Endothelial cell of umbilical vein (primary cell): ENCODE measurements around the gene KTN1. TPM values are rescaled to one million over a fixed set of nuclear protein-coding genes. Genes with fewer than 3 reads are reported as not detected.

Source experiments
- BruUV-seq: library from RNA; stranded (reverse); fragments of 400-500 nt; replicated peaks from 2 replicates; lab custom pipeline; 2021; lab: Mats Ljungman, UMichigan
- CTCF ChIA-PET: fragments of 300-600, 350-600 bp; sonication (Branson Sonifier 250); formaldehyde crosslinking; loops from one replicate; lab custom pipeline; 2021; ENCODE audit warnings: antibody characterized with exemption, inconsistent platforms; lab: Charles Lee
- POLR2A ChIA-PET: fragments of 300-600, 350-600 bp; sonication (Branson Sonifier 250); formaldehyde crosslinking; loops from one replicate; lab custom pipeline; 2021; ENCODE audit warnings: antibody characterized with exemption, inconsistent platforms; lab: Charles Lee
- DNase-seq: peaks from one replicate; pipeline ENCODE4 v3.0.0-alpha.2; 2011; ENCODE audit warnings: low read depth, low spot score
- FAIRE-seq: peaks from 2 replicates; lab custom pipeline; 2011; peaks lifted over from hg19 to GRCh38; lab: Jason Lieb, UNC
- H2AFZ ChIP-seq: 2 replicates; pipeline ENCODE4 v1.6.0; 2012; ENCODE audit warnings: low read depth, low read length, control low read depth, inconsistent platforms
- H3K27ac ChIP-seq: 2 replicates; pipeline ENCODE4 v1.5.1; 2011; ENCODE audit warnings: low read depth, mild to moderate bottlenecking, control low read depth, low read length, moderate library complexity; ENCODE audit not compliant: insufficient read depth
- H3K27me3 ChIP-seq, 2 experiments: 2 replicates each; pipeline versions ENCODE4 v1.6.0 to v1.6.1; 2011; ENCODE audit warnings: low read length in 2 of 2, mixed read lengths in 1 of 2; ENCODE audit not compliant: control insufficient read depth in 2 of 2, insufficient read depth in 2 of 2
- H3K36me3 ChIP-seq, 2 experiments: 2 replicates in 1 of 2; 3 replicates in 1 of 2; pipeline ENCODE4 v1.5.1; 2011; ENCODE audit warnings: low read length in 2 of 2, mild to moderate bottlenecking in 1 of 2, moderate library complexity in 1 of 2; ENCODE audit not compliant: control insufficient read depth in 2 of 2, insufficient read depth in 2 of 2; ENCODE audit errors: extremely low read depth in 1 of 2
- H3K4me1 ChIP-seq: 3 replicates; pipeline ENCODE4 v1.5.1; 2011; ENCODE audit warnings: mild to moderate bottlenecking, low read length; ENCODE audit not compliant: control insufficient read depth, insufficient read depth; ENCODE audit errors: extremely low read depth
- H3K4me2 ChIP-seq: 2 replicates; pipeline ENCODE4 v1.6.1; 2011; ENCODE audit warnings: low read length, control low read depth, mixed read lengths; ENCODE audit not compliant: insufficient read depth
- H3K4me3 ChIP-seq, 3 experiments: fragments of 200-600 bp in 1 of 3; sonication (generic), shearing (Covaris generic) in 1 of 3; replicated peaks in 1 of 3; 2 replicates each; pipeline ENCODE4 v1.5.1; 2011 to 2016; ENCODE audit warnings: control low read depth in 3 of 3, low read length in 3 of 3, mild to moderate bottlenecking in 2 of 3, inconsistent platforms in 1 of 3, low read depth in 1 of 3, moderate library complexity in 1 of 3; ENCODE audit not compliant: insufficient read depth in 1 of 3
- H3K79me2 ChIP-seq: 2 replicates; pipeline ENCODE4 v1.6.0; 2012; ENCODE audit warnings: low read length, inconsistent platforms; ENCODE audit not compliant: control insufficient read depth, insufficient read depth
- H3K9ac ChIP-seq: replicated peaks from 2 replicates; pipeline ENCODE3; 2011; ENCODE audit warnings: low read length, control low read depth; ENCODE audit not compliant: insufficient read depth; ENCODE audit errors: extremely low read depth
- H3K9me1 ChIP-seq: replicated peaks from 3 replicates; pipeline ENCODE4 v1.6.0; 2011; ENCODE audit warnings: mild to moderate bottlenecking, low read length; ENCODE audit not compliant: control insufficient read depth, insufficient read depth; ENCODE audit errors: extremely low read depth
- H3K9me3 ChIP-seq: replicated peaks from 2 replicates; pipeline ENCODE4 v1.5.1; 2012; ENCODE audit warnings: low read length, inconsistent platforms; ENCODE audit not compliant: control insufficient read depth, insufficient read depth
- H4K20me1 ChIP-seq: replicated peaks from 2 replicates; pipeline ENCODE3; 2011; ENCODE audit warnings: mild to moderate bottlenecking, low read length; ENCODE audit not compliant: control insufficient read depth, insufficient read depth; ENCODE audit errors: extremely low read depth
- EZH2 ChIP-seq: IDR thresholded peaks from 2 replicates; pipeline ENCODE4 v1.6.1; 2012; ENCODE audit warnings: borderline replicate concordance, low read depth, mild to moderate bottlenecking, moderate library complexity, low read length, inconsistent platforms; ENCODE audit not compliant: severe bottlenecking
- FOS ChIP-seq: IDR thresholded peaks from 2 replicates; pipeline ENCODE4 v1.6.1; 2011; ENCODE audit warnings: mild to moderate bottlenecking, low read length, moderate library complexity, borderline replicate concordance; ENCODE audit not compliant: insufficient read depth
- GATA2 ChIP-seq: IDR thresholded peaks from 2 replicates; pipeline ENCODE4 v1.7.0; 2011; ENCODE audit warnings: low read depth, mild to moderate bottlenecking, moderate library complexity, mixed read lengths, low read length; ENCODE audit not compliant: insufficient read length, insufficient read depth
- JUN ChIP-seq: IDR thresholded peaks from 2 replicates; pipeline ENCODE4 v1.6.1; 2011; ENCODE audit warnings: borderline replicate concordance, low read depth; ENCODE audit not compliant: insufficient read length, insufficient read depth
- MYC ChIP-seq: IDR thresholded peaks from one replicate; pipeline ENCODE4 v1.6.1; 2011; ENCODE audit warnings: mild to moderate bottlenecking, low read depth, low read length
- POLR2A ChIP-seq: IDR thresholded peaks from 2 replicates; pipeline ENCODE4 v1.6.1; 2012; ENCODE audit warnings: low read depth, mild to moderate bottlenecking, control low read depth, low read length
- POLR2AphosphoS5 ChIP-seq: IDR thresholded peaks from 2 replicates; pipeline ENCODE4 v1.6.1; 2012; ENCODE audit warnings: low read depth, mild to moderate bottlenecking, control low read depth, low read length, moderate library complexity; ENCODE audit not compliant: insufficient read depth
- dilution Hi-C: fragments of 300-500 bp; cut with MboI; formaldehyde crosslinking; loops from one replicate; pipeline ENCODE4 v1.15.0; 2019; ENCODE audit warnings: low sequenced_read_pairs; ENCODE audit not compliant: extremely low pct_ligation_motif_present
- intact Hi-C: fragments of 100-400 bp; cut with micrococcal nuclease; formaldehyde crosslinking; loops from one replicate; pipeline ENCODE4 v1.10.0; 2022
- polyA plus RNA-seq, 4 experiments: library from polyadenylated mRNA; depleted of rRNA in 3 of 4; stranded (reverse) in 3 of 4; unstranded in 1 of 4; fragments of >200 nt; gene quantifications; 2 replicates each; pipeline versions ENCODE4 v1.2.1 to v1.2.3, GENCODE V29; 2011 to 2012; ENCODE audit warnings: missing spikeins in 1 of 4
- total RNA-seq: library from RNA; stranded (reverse); gene quantifications from 2 replicates; pipeline ENCODE4 v1.2.3, GENCODE V29; 2021
- TF ChIP-seq, protein P1 (sequence below): IDR thresholded peaks from 2 replicates; pipeline ENCODE4 v1.6.1; 2011; ENCODE audit not compliant: insufficient read depth, insufficient read length
- TF ChIP-seq, protein P2 (sequence below), 2 donors: IDR thresholded peaks; 1 replicate in 1 of 2; 2 replicates in 1 of 2; pipeline ENCODE4 v1.5.1; 2011; ENCODE audit warnings: low read length in 2 of 2, mild to moderate bottlenecking in 2 of 2, moderate library complexity in 2 of 2, control low read depth in 1 of 2, inconsistent platforms in 1 of 2, low read depth in 1 of 2; ENCODE audit not compliant: insufficient read depth in 1 of 2; ENCODE audit errors: extremely low read depth in 1 of 2

KTN1 gene
- total and polyA plus RNA-seq, 2 donors (not counting 3 experiments of a cell fraction or from before 2014, with no cell fraction given) = 33.2 to 148 TPM

DNA sequence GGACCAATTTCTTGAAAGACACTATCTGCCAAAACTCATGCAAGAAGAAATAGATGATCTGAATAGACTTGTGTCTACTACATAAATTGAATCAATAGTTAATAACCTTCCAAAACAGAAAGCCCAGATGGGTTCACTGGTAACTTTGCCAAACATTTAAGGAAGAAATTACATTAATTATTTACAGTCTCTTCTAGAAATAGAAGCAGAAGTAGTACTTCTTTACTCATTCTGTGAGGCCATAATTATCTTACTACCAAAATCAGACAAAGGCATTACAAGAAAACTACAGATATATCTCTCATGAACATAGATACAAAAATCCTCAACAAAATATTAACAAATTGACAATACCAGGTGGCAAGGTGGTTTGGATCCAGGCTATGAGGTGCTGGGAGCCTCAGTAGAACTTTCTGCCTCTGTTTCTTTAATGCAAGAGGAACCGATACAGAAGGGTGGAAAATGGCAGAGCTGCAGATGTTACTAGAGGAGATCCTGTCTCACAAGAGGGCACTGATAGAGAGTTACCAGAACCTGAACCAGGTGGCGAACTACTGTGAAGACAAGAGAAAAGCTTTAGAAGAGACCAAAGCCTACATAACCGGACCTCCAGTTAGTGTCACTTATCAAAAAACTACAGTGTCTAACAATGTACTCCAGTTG, 33.7 kb upstream of the KTN1 start:
- FAIRE-seq (no peak), DNase-seq (no peak)
- POLR2A ChIA-PET = no interaction called here
- Histone ChIP-seq H3K27me3 (no peaks in the 10 kb centered on the region), H3K36me3 (no peaks in the 10 kb centered on the region), H3K4me1 (peaks cover 3% of the 10 kb centered on the region), H4K20me1 (no peaks in the 10 kb centered on the region), H3K4me2 (no peak overlapping the region), H3K27ac (no peak overlapping the region), H3K9ac (no peak overlapping the region), H3K9me3 (no peaks in the 10 kb centered on the region), H3K79me2 (no peaks in the 10 kb centered on the region), H3K4me3 (no peak overlapping the region), H3K9me1 (no peaks in the 10 kb centered on the region), H2AFZ (no peak overlapping the region)
- intact Hi-C loops = no loop called here
- dilution Hi-C loops = no loop called here
- TF ChIP-seq MYC = no peak
- TF ChIP-seq JUN = no peak
- no peak for TF ChIP-seq EZH2
- no peak for TF ChIP-seq POLR2A
- TF ChIP-seq, protein P1, sequence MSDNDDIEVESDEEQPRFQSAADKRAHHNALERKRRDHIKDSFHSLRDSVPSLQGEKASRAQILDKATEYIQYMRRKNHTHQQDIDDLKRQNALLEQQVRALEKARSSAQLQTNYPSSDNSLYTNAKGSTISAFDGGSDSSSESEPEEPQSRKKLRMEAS = no peak
- TF ChIP-seq, protein P2, sequence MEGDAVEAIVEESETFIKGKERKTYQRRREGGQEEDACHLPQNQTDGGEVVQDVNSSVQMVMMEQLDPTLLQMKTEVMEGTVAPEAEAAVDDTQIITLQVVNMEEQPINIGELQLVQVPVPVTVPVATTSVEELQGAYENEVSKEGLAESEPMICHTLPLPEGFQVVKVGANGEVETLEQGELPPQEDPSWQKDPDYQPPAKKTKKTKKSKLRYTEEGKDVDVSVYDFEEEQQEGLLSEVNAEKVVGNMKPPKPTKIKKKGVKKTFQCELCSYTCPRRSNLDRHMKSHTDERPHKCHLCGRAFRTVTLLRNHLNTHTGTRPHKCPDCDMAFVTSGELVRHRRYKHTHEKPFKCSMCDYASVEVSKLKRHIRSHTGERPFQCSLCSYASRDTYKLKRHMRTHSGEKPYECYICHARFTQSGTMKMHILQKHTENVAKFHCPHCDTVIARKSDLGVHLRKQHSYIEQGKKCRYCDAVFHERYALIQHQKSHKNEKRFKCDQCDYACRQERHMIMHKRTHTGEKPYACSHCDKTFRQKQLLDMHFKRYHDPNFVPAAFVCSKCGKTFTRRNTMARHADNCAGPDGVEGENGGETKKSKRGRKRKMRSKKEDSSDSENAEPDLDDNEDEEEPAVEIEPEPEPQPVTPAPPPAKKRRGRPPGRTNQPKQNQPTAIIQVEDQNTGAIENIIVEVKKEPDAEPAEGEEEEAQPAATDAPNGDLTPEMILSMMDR (IDR thresholded peaks at IDR 0.05; ENCODE audit: extremely low read depth in 1 of 2, insufficient read depth in 1 of 2, low read depth in 1 of 2, low read length in 2 of 2) = no peak
- TF ChIP-seq FOS = no peak
- no peak for TF ChIP-seq POLR2AphosphoS5
- TF ChIP-seq GATA2 = no peak
- BruUV-seq = no TSS peak
- CTCF ChIA-PET = interaction anchor here (0.9 to 1.5 kb wide), 2 partner anchors 10 to 100 kb away, joined by 3 to 4 read pairs; no protein-coding TSS in a partner anchor
